Measurements from ENCODE around the gene PEPD. TPM values are rescaled to one million over a fixed set of nuclear protein-coding genes. Genes with fewer than 3 reads are reported as not detected.

Gene PEPD
- total RNA-seq, 4 donors from 2014 or later: 33.9 to 57.0 (median 45.0) TPM

- Histone ChIP-seq H3K27me3 (no peaks in the 10 kb centered on the region), H3K36me3 (no peaks in the 10 kb centered on the region), H3K4me1 (no peaks in the 10 kb centered on the region), H3K27ac (no peak overlapping the region), H3K9me3 (no peaks in the 10 kb centered on the region), H3K4me3 (no peak overlapping the region)
- no peak for TF ChIP-seq CTCF (IDR thresholded peaks at IDR 0.05 in 4 of 5, conservative IDR thresholded peaks at IDR 0.05 in 1 of 5)
- TF ChIP-seq POLR2A (IDR thresholded peaks at IDR 0.05): no peak
- intact Hi-C loops (cut with DNase I; ENCODE audit: low total_unique reads) (no loop called here), in situ Hi-C loops (cut with MboI; ENCODE audit: low sequenced_read_pairs in 4 of 4) (no loop called here)
- no peak for DNase-seq
- ATAC-seq: no peak
Observed at GRCh38 chr19:33450689-33451088, 70.9 kb downstream of the PEPD start.

- DNase-seq (no peak), ATAC-seq (no peak)
- no peaks in the 10 kb centered on the region for H3K36me3 ChIP-seq
- H3K4me1 ChIP-seq: no peaks in the 10 kb centered on the region
- intact Hi-C loops (cut with DNase I; ENCODE audit: low total_unique reads) (no loop called here), in situ Hi-C loops (cut with MboI; ENCODE audit: low sequenced_read_pairs in 4 of 4) (loop anchor here in 2 of 4 donors (25.0 kb wide), 1 partner anchor 313 kb away; no protein-coding TSS in a partner anchor)
- H3K27me3 ChIP-seq: no peaks in the 10 kb centered on the region
- no peak overlapping the region for H3K4me3 ChIP-seq
- no peak overlapping the region for H3K27ac ChIP-seq
- H3K9me3 ChIP-seq: no peaks in the 10 kb centered on the region
- no peak for TF ChIP-seq POLR2A (IDR thresholded peaks at IDR 0.05)
- no peak for TF ChIP-seq CTCF (IDR thresholded peaks at IDR 0.05 in 4 of 5, conservative IDR thresholded peaks at IDR 0.05 in 1 of 5)
Observed at GRCh38 chr19:33449799-33450198, 71.8 kb downstream of the PEPD start.

GRCh38 chr19:33448159-33448516 lies 73.5 kb downstream of the PEPD start:
- Histone ChIP-seq H3K4me3 (no peak overlapping the region), H3K9me3 (no peaks in the 10 kb centered on the region), H3K27me3 (no peaks in the 10 kb centered on the region), H3K27ac (no peak overlapping the region), H3K4me1 (no peaks in the 10 kb centered on the region), H3K36me3 (no peaks in the 10 kb centered on the region)
- in situ Hi-C loops (cut with MboI; ENCODE audit: low sequenced_read_pairs in 4 of 4): loop anchor here in 2 of 4 donors (25.0 kb wide), 1 partner anchor 314 kb away; no protein-coding TSS in a partner anchor
- intact Hi-C loops (cut with DNase I; ENCODE audit: low total_unique reads): no loop called here
- DNase-seq (no peak), ATAC-seq (no peak)
- no peak for TF ChIP-seq POLR2A (IDR thresholded peaks at IDR 0.05)
- no peak for TF ChIP-seq CTCF (IDR thresholded peaks at IDR 0.05 in 4 of 5, conservative IDR thresholded peaks at IDR 0.05 in 1 of 5)

GRCh38 chr19:33447336-33448158 lies 74.0 kb downstream of the PEPD start:
- intact Hi-C loops (cut with DNase I; ENCODE audit: low total_unique reads): no loop called here

More at GRCh38 chr19:33447336-33448158, 74.0 kb downstream of the PEPD start:
- no peak for DNase-seq
- Histone ChIP-seq H3K4me1 (no peaks in the 10 kb centered on the region), H3K27ac (no peak overlapping the region), H3K4me3 (no peak overlapping the region), H3K9me3 (no peaks in the 10 kb centered on the region), H3K36me3 (no peaks in the 10 kb centered on the region), H3K27me3 (no peaks in the 10 kb centered on the region)
- TF ChIP-seq POLR2A (IDR thresholded peaks at IDR 0.05): no peak
- ATAC-seq: no peak
- in situ Hi-C loops (cut with MboI; ENCODE audit: low sequenced_read_pairs in 4 of 4): loop anchor here in 2 of 4 donors (25.0 kb wide), 1 partner anchor 315 kb away; no protein-coding TSS in a partner anchor
